Measurements from ENCODE around the gene CREB3L2. TPM values are rescaled to one million over a fixed set of nuclear protein-coding genes. Genes with fewer than 3 reads are reported as not detected.
"Not testable (repeated sequence)": the region's sequence is repeated elsewhere in the genome, so short reads cannot be mapped to it uniquely, and the experiment has no call there.

The CREB3L2 gene
- total RNA-seq, 2 donors from 2014 or later, result 41.5 to 80.1 TPM

DNA sequence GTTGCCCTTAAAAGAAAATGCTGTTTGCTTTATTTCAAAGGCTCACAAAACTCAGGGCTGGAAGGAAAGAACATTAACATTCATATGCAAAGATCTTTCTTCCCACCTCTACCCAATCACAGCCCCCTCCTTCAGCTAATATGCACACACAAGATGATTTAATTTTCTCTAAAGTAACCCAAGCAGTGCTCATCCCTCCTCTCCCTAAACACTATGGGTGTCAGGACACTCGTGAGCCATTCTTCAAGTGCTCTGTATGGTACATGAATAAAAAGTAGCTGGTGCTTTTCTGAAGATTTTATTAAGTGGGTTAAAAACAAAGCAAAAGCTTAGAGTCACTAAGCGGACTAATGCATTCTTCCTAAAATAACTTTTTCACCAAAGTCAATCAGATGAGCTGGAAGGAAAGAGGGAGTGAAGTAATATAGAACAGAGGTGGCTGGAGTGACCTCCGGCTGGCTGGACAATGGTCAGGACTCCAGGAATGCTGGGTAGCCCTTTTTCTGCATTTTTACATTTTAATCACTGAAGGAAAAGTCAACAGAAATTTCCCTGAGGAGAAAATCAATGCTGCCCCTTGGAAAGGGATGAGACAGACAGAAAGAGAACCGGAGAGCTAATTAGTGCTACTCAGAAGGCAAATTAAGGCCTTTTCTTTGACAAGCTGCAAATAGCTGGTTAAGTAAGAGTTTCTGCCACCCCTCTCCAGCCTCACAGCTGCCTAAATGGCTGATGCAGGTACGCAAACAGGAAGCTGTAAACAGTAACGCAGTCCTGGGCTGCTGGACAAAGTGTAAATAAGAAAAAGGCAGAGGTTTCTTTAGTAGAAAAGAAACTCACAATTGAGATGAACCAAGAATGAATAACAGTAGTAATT is 161.7 kb downstream of the CREB3L2 start:
- no peak for DNase-seq
- peak in 1 of 2 donors; percentile 47 for ATAC-seq
- intact Hi-C loops (cut with DNase I), result no loop called here

DNA sequence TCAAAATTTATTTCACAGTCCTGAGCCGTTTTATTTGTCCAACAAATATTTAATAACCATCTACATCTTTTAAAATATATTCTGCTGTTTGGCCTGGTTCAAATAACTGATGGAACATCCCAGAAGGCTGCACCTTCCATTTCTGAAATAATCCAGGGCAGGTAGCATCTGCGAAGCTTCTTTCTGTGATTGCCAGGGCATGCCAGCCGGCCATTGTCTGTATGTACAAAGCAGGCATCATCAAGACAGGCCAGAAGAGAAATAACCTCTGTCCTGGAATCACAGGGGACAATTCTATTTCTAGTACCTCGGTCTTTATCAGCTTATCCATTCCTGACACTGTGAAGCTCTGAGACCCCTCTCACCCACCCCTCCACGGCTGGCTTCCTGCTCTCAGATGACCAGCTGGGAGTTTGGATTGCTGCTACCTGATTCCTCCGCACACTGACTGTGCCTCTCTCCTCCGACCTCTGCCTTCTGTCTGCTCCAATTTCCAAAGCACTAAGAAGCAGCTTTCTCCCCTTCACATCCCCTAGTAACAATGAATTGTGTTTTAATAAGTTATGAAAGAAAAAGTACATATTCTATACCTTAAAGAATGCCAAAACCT is 163.1 kb downstream of the CREB3L2 start:
- intact Hi-C loops (cut with DNase I), result no loop called here

DNA sequence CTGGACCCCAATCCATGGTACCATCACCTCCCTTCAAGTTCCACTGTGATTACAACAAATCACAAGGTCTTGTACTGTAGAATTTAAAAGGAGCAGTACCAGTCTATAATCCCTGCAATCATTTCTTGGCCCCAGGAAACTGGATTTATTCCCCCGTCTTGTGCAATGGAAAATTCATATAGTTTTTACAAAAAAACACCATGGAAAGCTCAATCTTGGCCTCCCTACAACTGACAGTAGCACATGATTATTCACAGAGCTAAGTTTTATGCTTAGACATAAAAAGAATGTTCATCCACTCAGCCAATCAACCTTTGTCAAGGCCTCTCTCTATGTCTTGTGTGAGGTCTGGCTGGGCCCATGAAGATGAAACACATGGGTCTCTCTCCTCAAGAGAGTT is 165.3 kb downstream of the CREB3L2 start:
- ATAC-seq, result no peak
- DNase-seq, result no peak
- intact Hi-C loops (cut with DNase I), result no loop called here

More for the DNA sequence above, 163.1 kb downstream of the CREB3L2 start:
- DNase-seq (no peak), ATAC-seq (no peak)

DNA sequence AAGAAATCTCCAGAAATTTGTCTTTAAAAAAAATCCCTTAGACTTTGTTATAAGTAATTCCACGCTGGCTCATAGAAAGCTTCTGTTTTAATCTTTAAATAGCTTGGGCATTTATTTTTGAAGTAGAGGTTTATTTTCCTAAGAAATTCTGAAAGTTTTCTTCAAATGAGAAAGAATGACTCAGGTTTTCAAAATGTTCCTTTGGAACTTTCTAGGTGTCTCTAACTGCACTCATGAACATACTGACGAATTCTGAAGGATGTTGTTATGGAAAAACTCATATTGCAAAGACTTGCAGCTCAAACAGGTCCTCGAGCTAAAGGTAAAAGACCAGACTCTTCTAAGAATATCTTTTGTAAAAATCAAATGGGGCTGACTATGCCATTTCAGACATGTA is 165.8 kb downstream of the CREB3L2 start:
- ATAC-seq, result no peak

DNA sequence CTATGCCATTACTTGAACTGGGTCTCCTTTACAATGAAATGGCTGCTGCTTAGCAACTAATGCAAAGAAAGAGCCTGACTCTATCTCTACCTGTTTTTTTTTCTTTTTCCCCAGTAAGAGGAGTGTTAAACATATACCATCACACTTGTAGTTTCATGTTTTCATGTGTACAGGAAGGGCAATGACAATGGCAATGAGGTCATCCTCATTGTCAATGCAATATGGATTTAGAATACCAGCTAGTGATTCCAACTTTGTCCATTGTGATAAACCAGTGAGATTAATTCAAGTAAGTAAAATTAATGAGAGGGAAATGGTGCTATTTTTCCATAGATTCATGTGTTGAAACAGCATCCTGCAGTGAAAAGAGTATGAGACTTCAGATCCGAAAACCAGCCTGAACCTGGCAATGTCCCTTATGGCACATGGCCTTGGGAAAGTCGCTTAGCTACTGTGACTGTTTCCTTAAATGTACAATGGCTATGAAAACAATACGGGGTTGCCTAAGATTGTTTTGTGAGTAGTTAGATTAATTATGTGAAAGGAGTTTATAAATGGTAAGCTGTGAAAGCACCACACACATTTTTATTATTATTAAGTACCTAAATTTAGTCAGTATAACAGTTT is 166.3 kb downstream of the CREB3L2 start:
- intact Hi-C loops (cut with DNase I), result no loop called here
- DNase-seq (no peak), ATAC-seq (no peak)

More for the DNA sequence above, 165.8 kb downstream of the CREB3L2 start:
- no peak for DNase-seq
- intact Hi-C loops (cut with DNase I), result no loop called here

DNA sequence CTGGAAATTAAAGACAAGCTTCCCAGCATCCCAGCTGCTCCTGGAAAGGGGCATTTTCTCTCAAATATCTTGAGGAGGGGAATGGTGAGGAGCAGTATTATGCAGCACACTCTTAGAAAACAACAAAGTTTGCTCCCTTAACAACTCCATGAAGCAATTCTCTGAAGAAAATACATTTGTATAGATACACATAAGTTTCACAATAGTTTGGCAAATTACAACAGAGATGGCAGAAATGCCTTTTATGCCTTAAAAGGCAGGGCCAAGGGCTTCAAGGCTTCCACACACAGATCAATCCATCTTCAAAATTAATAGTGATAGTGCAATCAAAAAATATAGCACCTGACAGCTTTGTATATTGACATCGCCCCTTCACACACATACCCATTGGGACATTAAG is 167.3 kb downstream of the CREB3L2 start:
- intact Hi-C loops (cut with DNase I), result no loop called here
- no peak for ATAC-seq
- no peak for DNase-seq

DNA sequence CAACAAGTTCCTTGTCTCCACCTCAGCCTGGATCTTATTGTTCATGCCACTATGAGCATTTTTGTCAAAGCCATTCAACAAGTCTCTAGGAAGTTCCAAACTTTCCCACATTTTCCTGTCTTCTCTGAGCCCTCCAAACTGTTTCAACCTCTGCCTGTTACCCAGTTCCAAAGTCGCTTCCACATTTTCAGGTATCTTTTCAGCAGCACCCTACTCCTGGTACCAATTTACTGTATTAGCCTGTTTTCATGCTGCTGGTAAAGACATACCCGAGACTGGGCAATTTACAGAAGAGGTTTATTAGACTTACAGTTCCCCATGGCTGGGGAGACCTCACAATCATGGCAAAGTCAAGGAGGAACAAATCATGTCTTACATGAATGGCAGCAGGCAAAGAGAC is 168.9 kb downstream of the CREB3L2 start:
- DNase-seq; intact Hi-C loops (cut with DNase I); ATAC-seq: not testable (repeated sequence)

DNA sequence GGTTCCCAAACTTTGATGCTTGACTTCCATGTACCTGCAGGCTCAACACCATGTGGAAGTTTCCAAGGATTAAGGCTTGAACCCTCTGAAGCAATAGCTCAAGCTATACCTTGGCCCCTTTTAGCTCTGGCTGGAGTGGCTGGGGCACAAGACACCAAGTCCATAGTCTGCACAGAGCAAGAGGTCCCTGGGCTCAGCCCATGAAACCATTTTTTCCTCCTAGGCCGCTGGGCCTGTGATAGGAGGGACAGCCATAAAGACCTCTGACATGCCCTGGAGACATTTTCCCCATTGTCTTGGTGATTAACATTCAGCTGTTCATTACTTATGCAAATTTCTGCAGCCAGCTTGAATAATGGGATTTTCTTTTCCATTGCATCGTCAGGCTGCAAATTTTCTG is 169.5 kb downstream of the CREB3L2 start:
- intact Hi-C loops (cut with DNase I), result no loop called here
- ATAC-seq (no peak), DNase-seq (no peak)

DNA sequence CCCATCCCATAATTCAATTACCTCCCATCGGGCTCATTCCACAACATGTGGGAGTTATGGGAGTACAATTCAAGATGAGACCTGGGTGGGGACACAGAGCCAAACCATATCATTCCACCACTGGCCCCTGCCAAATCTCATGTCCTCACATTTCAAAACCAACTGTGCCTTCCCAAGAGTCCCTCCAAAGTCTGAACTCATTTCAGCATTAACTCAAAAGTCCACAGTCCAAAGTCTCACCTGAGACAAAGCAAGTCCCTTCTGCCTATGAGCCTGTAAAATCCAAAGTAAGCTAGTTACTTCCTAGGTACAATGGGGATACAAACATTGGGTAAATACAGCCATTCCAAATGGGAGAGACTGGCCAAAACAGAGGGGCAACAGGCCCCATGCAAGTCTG is 170.3 kb downstream of the CREB3L2 start:
- ATAC-seq; intact Hi-C loops (cut with DNase I); DNase-seq: not testable (repeated sequence)

DNA sequence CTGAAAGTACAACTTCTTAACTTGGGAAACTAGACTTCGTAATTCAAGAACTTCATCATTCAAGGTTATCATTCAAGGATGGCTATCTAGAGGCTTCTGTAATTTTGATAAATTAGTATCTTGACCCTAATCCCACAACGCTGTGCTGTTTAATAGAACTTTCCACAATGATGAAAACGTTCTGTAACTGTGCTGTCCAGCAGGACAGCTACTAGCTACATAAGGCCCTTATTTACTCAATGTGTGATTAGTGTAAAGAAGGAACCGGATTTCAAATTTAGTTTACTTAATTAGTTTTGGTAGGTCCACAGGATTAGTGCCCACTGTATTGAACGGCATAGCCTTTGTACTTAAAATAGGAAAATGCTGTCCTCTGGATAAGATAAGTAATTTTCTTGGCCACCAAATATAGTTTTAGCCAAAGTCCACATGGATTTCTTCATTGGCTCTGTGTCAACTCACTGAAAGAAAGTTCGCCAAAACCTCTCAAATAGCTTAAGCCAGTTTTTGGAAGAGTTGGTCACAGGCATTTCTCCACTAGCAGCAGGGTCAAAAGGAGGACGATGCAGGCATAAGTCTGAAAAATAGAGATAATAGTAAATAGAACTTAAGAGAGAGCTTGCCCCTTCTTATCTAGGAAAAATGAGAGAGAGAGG is 172.4 kb downstream of the CREB3L2 start:
- intact Hi-C loops (cut with DNase I), result no loop called here
- no peak for DNase-seq
- peak; percentile 17 to 54 for ATAC-seq

DNA sequence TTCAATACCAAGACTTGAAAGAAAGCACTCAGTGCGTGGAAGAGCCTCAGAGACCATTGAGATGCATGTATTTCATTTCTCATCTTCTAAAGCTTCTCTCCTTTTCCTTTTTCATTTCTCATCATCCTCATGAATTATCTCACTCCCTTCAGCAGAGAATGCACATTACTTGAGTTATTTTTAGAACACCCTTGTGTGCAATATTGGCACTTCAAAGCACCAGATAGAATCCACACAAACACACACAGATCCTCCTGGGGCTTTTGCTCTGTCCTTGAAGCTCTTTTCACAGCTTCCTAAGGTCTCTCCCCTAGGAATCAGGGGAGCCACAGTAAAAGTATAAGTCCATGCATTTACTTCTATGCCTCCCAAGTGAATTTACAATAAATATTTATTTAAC is 173.4 kb downstream of the CREB3L2 start:
- intact Hi-C loops (cut with DNase I), result no loop called here
- ATAC-seq, result peak in 1 of 2 donors; percentile 36
- no peak for DNase-seq

DNA sequence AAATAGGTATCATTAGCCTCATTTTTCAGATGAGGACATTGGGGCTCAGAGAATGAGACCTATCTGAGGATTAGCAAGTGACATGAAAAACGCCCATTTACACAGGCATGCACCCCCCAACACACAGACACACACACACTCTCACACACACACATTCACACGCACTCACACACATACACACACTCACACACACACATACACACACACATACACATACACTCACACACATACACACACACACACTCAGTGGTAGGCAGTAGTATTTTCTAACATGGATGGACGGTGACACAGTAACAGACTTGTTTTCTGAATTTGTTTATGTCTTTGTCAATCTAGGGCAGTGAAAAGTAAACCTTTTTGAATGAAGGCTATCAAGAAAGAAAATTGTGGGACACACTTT is 176.4 kb downstream of the CREB3L2 start:
- intact Hi-C loops (cut with DNase I), result no loop called here
- ATAC-seq (no peak), DNase-seq (no peak)

Other genes starting within 250 kb of the CREB3L2 start
- 10 to 100 TPM in 1 of 2 donors, 1 to 10 TPM in 1; 7.2 to 19.1 TPM for gene DGKI, start 155.1 kb downstream of the CREB3L2 start, total RNA-seq
- not detected for gene AKR1D1, start 74.4 kb upstream of the CREB3L2 start, total RNA-seq